Measurements from ENCODE around the gene GIPC2. TPM values are rescaled to one million over a fixed set of nuclear protein-coding genes. Genes with fewer than 3 reads are reported as not detected.

The GIPC2 gene
- total and polyA plus RNA-seq, 2 of the 4 experiments (the other 2 are of a cell fraction): 0.07 to 0.18 TPM

- Histone ChIP-seq H3K9me3 (ENCODE audit: control insufficient read depth, insufficient read depth, low read length) (peaks cover 2% of the 10 kb centered on the region; the same call in 1 of the 2 replicates), H3K27ac (ENCODE audit: insufficient read depth, low read length) (no peak overlapping the region), H3K9ac (ENCODE audit: low read depth, low read length) (no peak overlapping the region), H3K36me3 (ENCODE audit: control insufficient read depth, insufficient read depth, low read length) (no peaks in the 10 kb centered on the region), H3K4me2 (ENCODE audit: low read depth, low read length) (no peak overlapping the region), H2BK20ac (ENCODE audit: low read depth, low read length) (no peak overlapping the region), H3K4ac (ENCODE audit: low read depth, low read length) (no peak overlapping the region), H2AK9ac (replicated peaks; ENCODE audit: low read depth, low read length, poor library complexity) (no peak overlapping the region), H2BK15ac (ENCODE audit: low read depth, low read length) (no peak overlapping the region), H2AFZ (replicated peaks; ENCODE audit: low read length, poor library complexity) (no peak overlapping the region), H3K56ac (ENCODE audit: extremely low read depth, insufficient read depth, low read length) (no peak overlapping the region), H3K27me3 (ENCODE audit: control insufficient read depth, insufficient read depth, low read length) (no peaks in the 10 kb centered on the region), H4K91ac (ENCODE audit: insufficient read depth, low read depth, low read length) (no peak overlapping the region), H4K20me1 (ENCODE audit: insufficient read depth, low read length) (no peaks in the 10 kb centered on the region), H4K8ac (ENCODE audit: low read depth in 2 of 2, low read length in 2 of 2) (no peak overlapping the region), H3K18ac (ENCODE audit: low read depth, low read length) (no peak overlapping the region), H2BK120ac (ENCODE audit: low read depth, low read length) (no peak overlapping the region), H2BK5ac (ENCODE audit: low read depth, low read length, poor library complexity, severe bottlenecking) (no peak overlapping the region), H3K4me1 (ENCODE audit: control insufficient read depth, insufficient read depth, low read length) (no peaks in the 10 kb centered on the region), H3K79me1 (ENCODE audit: low read depth in 1 of 2, low read length in 2 of 2) (no peaks in the 10 kb centered on the region), H3K23ac (ENCODE audit: low read depth, low read length) (no peak overlapping the region), H3K14ac (replicated peaks; ENCODE audit: low read depth, low read length) (no peak overlapping the region), H4K5ac (ENCODE audit: low read depth, low read length) (no peak overlapping the region), H3K9me1 (ENCODE audit: insufficient read depth, low read length) (no peaks in the 10 kb centered on the region), H3K4me3 (ENCODE audit: insufficient read depth, low read depth, low read length) (no peak overlapping the region), H2AK5ac (ENCODE audit: low read depth, low read length) (no peak overlapping the region)
- TF ChIP-seq RFX5 (IDR thresholded peaks at IDR 0.05; ENCODE audit: low read depth, low read length): no peak
- TF ChIP-seq SMC3 (IDR thresholded peaks at IDR 0.05; ENCODE audit: low read depth, low read length): no peak
- TF ChIP-seq, protein P1, sequence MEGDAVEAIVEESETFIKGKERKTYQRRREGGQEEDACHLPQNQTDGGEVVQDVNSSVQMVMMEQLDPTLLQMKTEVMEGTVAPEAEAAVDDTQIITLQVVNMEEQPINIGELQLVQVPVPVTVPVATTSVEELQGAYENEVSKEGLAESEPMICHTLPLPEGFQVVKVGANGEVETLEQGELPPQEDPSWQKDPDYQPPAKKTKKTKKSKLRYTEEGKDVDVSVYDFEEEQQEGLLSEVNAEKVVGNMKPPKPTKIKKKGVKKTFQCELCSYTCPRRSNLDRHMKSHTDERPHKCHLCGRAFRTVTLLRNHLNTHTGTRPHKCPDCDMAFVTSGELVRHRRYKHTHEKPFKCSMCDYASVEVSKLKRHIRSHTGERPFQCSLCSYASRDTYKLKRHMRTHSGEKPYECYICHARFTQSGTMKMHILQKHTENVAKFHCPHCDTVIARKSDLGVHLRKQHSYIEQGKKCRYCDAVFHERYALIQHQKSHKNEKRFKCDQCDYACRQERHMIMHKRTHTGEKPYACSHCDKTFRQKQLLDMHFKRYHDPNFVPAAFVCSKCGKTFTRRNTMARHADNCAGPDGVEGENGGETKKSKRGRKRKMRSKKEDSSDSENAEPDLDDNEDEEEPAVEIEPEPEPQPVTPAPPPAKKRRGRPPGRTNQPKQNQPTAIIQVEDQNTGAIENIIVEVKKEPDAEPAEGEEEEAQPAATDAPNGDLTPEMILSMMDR (conservative IDR thresholded peaks at IDR 0.05; ENCODE audit: low read depth, low read length): no peak
- TF ChIP-seq, protein P2, sequence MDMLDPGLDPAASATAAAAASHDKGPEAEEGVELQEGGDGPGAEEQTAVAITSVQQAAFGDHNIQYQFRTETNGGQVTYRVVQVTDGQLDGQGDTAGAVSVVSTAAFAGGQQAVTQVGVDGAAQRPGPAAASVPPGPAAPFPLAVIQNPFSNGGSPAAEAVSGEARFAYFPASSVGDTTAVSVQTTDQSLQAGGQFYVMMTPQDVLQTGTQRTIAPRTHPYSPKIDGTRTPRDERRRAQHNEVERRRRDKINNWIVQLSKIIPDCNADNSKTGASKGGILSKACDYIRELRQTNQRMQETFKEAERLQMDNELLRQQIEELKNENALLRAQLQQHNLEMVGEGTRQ (IDR thresholded peaks at IDR 0.05; ENCODE audit: low read depth, low read length): no peak
- no peak for TF ChIP-seq POLR2A (IDR thresholded peaks at IDR 0.05; ENCODE audit: low read depth, low read length)
- no peak for TF ChIP-seq ELK1 (IDR thresholded peaks at IDR 0.05; ENCODE audit: borderline replicate concordance, low read depth, low read length)
- WGBS, 2 experiments (ENCODE audit: extremely low coverage in 2 of 2, insufficient read length in 1 of 2): no CpG with 5 or more reads among the region's 2 CpGs
- dilution Hi-C loops (cut with HindIII; ENCODE audit: low sequenced_read_pairs, unreplicated experiment) (no loop called here), intact Hi-C loops (cut with micrococcal nuclease) (no loop called here), in situ Hi-C loops (cut with MboI; ENCODE audit: low sequenced_read_pairs) (no loop called here)
- ChIA-PET POLR2A (ENCODE audit: unreplicated experiment) (no interaction called here), CTCF (no interaction called here)
- ATAC-seq (ENCODE audit: low read depth) (no peak), DNase-seq (no peak)
- BruUV-seq (replicated peaks): no TSS peak
Observed at GRCh38 chr1:78088015-78088414, 42.2 kb downstream of the GIPC2 start.

All from IMR-90 (cell line).